ENCODE measurements around the gene PHKB. TPM values are rescaled to one million over a fixed set of nuclear protein-coding genes. Genes with fewer than 3 reads are reported as not detected.

Gene PHKB
- total and polyA plus RNA-seq, 2 of the 8 experiments (the other 6 are each of a cell fraction or from before 2014, with no cell fraction given), result 18.6 to 38.3 TPM

- no peak for TF ChIP-seq EZH2 (IDR thresholded peaks at IDR 0.05; ENCODE audit: low read depth, low read length, severe bottlenecking)
Measured at GRCh38 chr16:47562366-47562765, 101.2 kb downstream of the PHKB start (continued).

Data from H1 (cell line).